GM19328 (cell line): Measurements from ENCODE around the gene LCP1.

Source experiments
- ATAC-seq: cut with Tn5 transposase; IDR thresholded peaks from one replicate; pipeline ENCODE4 v1.9.1; 2021; ENCODE audit warnings: mild to moderate bottlenecking, moderate library complexity; ENCODE audit not compliant: unreplicated experiment

Gene LCP1

DNA sequence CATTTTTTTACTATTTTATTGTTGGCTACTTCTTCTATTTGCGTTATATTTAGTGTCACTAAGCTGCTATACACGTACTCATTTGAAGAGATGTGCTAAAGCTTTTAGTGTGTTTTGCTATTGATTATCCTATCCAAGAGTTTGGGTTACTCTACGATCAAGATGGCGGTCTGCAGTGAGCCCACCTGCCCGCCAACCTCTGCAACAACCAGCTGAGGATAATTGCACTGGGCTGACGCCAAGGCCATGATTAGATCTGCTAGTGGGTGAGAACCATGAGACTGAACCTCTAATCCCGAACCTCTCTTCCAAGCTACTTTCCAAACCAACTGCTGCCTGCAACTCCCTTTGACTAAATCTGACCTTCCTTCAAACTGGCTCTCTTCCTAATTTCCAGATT, 78.9 kb downstream of the LCP1 start:
- ATAC-seq = no peak

DNA sequence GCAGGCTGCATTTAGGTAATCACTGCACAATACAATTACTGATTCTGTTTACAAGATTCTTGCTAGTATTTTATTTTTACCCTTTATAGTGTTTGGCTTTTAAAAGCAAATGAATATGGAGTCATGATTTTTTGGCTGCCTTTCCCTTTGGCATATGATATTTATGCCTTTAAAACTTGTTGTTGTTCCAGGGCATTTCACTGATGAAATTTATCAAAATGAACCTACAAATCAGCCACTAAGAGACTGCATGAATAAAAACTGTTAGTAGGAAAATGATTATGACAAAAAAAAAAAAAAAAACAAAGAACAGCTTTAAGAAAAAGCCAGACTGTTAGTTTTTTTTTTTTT, 79.7 kb downstream of the LCP1 start:
- ATAC-seq = no peak

DNA sequence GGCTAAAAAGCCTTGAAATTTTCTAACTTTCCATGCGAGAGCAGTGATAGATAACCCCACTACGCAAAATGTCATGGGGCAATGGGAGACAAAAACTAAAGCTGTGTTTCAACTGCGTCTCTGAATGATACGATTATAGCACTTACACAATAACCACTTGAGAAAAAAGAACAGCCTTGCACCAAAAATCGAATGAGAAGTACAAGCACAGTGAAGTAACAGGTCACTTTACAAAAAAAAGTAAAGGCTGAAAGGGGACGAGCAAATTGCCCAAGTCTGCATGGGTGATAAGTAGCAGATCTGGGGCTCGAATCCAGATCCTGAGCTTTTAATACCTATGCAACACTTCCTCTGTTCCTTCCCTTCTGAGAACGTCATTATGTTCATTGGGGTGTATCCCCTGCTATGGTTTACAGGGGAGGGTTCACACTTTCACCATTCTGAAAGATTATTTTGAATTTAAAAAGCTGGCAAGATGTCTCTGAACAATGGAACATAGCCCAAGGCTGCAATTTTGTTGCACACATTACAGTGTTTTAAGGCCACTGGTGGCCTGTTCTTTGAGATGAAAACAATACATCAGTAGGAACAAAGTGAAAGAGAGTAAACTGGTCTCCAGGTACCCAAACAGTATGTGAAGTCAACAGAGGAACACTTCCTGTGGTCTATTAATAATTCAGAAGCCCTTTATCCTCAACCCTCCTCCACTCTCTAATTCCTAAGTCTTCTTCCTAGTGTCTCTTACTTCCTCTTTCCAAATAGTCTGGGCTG, 80.3 kb downstream of the LCP1 start:
- no peak for ATAC-seq

DNA sequence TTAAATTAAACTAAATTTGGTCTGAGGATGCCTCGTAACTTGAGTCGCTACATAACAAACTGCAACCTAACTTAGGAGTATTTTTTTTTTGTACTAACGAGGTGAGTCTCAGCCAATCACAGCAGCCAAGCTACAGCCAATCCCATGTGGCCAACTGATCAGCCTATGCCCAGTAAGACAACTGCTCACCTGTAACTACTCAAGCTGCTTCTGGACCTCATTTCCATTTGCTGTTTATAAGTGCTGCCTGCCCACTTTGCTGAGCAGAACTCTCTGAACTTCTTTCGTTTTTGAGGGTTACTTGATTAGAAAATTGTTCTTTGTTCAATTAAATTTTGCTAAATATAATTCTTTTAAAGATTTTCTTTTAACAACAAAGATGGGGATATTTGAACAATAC, 81.0 kb downstream of the LCP1 start:
- ATAC-seq = no peak

DNA sequence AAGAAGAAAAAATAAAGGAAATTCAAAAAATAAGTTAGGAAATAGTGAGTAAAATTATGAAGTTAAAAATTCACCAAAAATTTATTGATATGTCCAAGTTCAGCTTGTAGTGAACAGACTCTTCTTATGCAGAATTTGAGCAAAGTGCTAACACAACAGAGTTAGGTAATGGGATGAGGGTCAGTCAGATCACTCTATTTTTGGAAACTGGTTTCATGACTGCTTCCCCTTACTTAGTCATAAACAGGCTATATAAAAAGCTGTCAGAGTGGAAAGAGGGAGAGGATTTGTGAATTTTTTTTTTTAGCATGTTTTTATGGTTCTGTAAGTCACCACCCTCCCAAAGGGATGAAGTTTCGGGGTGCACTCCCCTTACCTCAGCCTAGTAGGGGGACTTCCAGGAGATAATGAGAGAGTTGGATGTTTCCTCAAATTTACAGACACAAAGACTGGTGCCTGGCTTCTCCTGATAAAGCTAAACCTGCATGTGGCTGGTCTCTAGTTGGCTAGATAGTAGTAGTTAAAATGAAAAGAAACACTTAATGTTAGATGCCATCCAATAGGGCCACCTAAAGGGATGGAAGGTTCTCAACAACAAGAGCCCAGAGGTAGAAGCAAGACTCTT, 81.7 kb downstream of the LCP1 start:
- ATAC-seq = no peak

DNA sequence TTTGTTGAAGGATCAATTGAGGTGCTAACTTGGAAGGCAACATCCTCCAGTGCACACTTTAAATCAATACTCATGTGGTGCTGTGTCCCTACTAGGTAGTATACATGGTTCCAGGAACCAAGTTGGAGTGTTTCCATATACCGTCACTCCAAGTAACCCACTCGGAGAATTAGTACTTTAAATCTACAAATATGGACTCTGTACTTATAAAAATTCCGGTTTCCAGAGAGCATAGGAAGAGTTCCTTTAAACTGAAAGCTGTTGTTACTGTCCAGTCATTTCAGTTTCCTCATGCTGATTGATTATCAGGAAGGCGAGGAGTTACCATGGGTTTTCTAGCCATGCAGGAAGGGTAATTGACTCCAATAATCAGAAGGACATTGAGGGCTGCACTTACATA, 84.3 kb downstream of the LCP1 start:
- ATAC-seq = no peak

DNA sequence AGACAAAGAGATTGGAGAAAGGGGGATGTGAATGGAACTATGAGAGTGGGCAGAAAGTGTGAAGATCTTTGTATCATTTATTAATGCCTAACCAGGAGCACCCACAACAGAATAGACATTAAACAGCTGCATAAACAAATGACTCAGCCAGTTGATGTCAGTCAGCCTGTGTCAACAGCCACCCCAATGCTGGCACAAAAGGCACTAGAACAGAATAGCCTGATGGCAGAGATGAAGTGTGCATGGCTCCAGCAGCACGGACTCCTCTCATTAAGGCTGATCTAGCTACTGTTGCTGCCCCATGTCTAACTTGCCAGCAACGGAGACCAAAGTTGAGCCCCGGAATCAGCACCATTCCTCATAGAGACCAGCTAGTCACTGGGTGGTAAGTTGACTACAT, 85.0 kb downstream of the LCP1 start:
- ATAC-seq = no peak

DNA sequence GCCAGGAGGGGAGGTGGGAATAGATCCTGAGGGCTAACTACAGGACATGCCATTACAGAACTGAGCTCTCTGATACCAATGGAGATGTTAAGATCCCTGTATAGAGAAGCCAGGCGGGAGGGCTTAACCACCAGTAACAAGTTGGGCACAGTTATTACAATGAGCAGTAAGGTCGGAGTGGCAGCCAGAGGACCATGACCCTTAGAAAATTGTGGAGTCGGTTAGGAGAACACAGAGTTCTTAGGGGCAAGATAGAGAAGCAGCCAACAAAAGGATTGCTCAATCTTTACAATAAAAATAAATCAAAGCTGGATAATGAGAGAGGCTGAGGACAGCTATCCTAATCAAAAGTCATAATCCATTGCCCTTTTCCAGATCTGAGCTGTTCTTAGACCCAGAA, 87.5 kb downstream of the LCP1 start:
- ATAC-seq = no peak

DNA sequence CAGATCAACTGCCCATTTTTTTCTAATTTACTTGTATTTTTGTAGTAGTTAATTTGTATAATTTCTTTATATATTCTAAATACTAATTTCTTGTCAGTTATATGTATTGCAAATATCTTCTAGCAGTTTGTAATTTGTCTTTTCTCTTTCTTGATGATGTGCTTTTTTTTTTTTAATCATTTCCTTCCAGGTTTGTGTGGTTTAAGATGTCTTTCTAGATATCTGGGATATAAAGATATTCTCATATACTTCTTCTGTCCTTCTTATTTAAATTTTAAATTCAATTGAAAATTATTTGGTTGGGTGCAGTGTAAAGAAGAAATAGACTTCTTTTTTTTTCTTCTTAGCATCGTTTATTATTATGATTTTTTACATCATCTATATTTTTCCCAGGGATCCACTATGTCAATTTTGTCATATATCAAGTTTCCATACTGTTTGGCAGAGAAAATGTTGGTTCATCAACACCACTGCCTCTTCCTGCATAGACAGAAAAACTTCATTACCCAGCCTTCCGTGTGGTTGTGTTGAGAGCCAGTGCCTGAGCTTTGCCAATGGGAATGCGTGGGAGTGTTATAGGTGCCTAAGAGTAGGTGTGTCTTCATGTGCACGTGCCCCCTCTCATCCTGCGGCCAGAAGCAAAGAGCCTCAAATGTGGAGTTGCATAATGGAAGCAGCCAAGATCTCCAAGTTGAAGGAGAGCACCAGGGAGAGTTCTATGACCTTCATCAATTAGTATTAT, 93.0 kb downstream of the LCP1 start:
- ATAC-seq = no peak

DNA sequence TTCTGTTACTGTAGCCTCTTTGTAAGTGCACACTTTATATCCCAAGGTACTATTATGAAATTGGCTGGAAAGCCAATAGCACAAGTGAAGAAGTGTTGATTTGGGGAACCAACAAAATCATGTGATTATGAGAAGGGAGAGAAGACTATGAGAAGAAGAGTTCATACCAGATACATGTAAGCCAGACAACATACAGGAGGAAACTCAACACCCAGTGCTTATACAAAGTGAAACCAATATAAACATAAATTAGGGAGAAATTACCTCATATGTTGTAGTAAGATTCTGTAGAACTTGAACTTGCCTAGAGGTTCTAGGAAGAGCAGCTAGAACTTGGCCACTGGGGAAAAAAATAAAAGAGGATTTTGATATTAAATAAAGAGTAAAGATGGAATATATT, 94.5 kb downstream of the LCP1 start:
- no peak for ATAC-seq

DNA sequence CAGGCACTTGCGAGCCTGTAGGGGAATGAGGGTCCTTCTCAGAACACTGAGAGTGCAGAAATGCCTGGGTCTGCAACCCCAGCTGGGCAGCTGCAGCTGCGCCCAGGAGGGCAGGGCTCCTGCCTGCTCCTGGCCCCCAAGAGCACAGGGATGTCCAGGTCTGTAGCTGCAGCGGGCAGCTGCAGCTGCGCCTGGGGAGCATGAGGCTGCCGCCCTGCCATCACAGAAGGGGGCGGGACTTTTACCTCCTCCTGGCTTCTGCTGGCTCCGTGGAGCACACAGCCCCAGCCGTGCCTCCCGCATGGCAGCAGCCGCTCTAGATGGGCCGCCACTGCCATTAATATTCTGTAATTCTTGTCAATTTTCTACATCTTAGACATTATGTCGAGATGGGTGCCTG, 95.0 kb downstream of the LCP1 start:
- no peak for ATAC-seq

DNA sequence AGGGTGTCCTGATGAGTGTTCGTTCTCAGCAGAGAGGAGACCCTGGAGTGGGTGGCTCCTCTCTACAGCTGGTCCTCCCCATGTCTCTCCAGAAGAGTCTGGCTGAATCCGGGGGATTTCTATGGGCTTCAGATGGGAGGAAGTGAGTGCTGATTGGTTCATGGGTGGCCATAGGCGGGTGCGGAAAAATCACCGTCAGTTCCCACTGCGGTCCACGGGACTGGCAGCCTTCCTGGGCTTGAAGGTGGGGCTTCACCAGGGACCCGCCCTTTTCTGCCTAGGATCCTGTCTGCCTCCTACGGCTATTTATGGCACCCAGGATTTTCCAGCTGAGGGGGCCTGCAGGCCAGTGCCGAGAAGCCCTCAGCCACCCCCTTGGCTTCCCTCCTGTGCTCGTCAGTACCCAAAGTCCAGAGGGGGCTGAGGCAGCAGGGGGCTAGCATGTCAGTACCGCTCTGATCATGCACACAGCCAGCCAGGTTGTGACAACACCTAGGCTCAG, 95.5 kb downstream of the LCP1 start:
- ATAC-seq = no peak

DNA sequence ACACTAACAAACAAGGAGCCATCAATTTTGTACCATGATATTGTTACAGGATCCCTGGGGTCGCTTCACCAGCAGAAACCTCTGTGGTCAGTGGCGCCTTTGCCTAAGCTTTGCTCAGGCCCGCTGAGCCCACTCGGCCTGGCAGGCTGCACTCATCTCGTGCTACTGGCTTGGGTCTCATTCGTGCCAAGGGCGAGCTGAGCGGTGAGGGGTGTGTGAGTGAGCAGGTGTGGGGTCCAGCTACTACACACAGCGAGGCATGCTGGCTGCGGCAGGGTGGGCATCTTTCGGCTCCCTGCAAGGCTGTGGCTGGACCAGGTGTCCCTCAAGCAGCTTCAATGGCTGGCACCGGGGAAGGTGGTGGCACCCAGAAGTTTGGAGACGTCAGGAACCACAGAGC, 96.2 kb downstream of the LCP1 start:
- ATAC-seq = no peak

DNA sequence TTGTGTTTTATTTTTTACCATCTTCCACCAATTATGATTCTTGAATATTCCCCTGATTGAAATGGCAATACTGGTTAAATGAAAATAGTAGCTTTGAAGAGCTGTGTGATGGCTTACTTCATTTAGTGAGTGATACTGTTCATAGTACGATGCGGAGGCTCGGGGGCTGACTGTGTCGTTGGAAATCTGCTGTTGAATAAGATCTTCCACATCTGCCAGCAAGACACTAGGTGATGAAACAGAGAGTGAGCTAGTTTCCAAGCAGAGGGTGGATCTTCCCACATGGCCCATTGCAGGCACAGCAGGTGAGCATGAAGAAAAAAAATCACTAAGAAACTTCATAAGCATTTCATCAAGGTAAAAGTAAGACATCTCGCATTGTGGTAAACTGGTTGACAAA, 99.7 kb downstream of the LCP1 start:
- ATAC-seq = no peak

DNA sequence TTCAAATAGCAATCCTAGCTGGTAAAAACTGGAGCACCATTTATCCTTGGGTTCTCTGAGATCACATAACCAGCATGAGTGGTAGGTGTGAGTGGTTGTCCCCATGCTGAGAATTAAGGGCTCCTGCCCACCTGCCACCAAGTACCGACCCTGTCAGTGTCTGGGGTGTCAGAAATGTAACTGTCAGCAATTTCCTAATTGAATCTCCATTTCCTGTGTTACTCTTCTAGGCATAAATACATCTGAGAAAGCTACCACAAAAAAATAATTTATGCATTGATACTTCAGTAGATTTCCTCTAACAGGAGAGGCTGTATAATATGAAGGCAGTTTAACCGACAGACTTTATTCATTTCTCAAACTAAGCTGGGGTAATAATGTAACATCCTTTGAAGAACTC, 102.2 kb downstream of the LCP1 start:
- ATAC-seq = no peak

DNA sequence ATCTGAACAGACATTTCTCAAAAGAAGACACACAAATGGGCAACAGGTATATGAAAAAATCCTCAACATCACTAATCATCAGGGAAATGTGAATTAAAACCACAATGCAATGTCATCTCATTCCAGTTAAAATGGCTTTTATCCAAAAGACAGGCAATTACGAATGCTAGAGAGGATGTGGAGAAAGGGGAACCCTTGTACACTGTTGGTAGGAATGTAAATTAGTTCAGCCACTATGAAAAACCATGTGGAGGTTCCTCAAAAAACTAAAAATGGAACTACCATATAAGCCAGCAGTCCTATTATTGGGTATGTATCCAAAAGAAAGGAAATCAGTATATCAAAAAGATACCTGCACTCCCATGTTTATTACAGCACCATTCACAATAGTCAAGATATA, 104.7 kb downstream of the LCP1 start:
- no peak for ATAC-seq

DNA sequence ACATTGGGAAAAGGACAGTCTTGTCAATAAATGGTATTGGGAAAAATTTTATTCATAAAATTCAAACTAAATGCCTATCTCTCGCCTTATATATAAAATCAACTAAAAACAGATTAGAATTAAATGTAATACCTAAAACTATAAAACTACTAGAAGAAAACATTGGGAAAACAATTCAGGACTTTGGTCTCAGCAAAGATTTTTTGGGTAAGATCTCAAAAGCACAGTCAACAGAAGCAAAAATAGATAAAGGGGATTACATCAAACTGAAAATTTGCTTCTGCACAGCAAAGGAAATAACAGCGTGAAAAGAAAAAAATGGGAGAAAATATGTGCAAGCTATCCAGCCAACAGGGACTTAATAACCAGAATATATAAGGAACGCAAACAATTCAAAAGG, 105.2 kb downstream of the LCP1 start:
- no peak for ATAC-seq
